Frontal cortex (tissue), 1 donor: ENCODE results near the gene NAT16. TPM values are rescaled to one million over a fixed set of nuclear protein-coding genes. Genes with fewer than 3 reads are reported as not detected.

Experiments used
- small RNA-seq: library from RNA; depleted of rRNA; stranded (forward); fragments of <200 nt; gene quantifications from one replicate; pipeline ENCODE3, GENCODE V24; 2014
- total RNA-seq: library from RNA; depleted of rRNA; stranded (reverse); fragments of >200 nt; gene quantifications from one replicate; pipeline ENCODE4 v1.2.3, GENCODE V29; 2014

Gene NAT16
- total RNA-seq, 1 donor from 2014 or later: 0.82 TPM

Small RNAs within 50 kb of the gene (small RNA-seq; reads per million reads assigned to genes)
- gene MIR4653: not detected

Other genes starting within 250 kb of the NAT16 start
- gene MUC3A, start 230.8 kb downstream of the NAT16 start, total RNA-seq: under 0.01 TPM
- 0.41 TPM for gene MUC12, start 210.7 kb downstream of the NAT16 start, total RNA-seq
- not detected for gene MUC17, start 160.2 kb downstream of the NAT16 start, total RNA-seq
- 0.82 TPM for gene TRIM56, start 94.8 kb downstream of the NAT16 start, total RNA-seq
- gene SERPINE1, start 53.2 kb downstream of the NAT16 start, total RNA-seq: under 0.01 TPM
- gene AP1S1, start 25.8 kb downstream of the NAT16 start, total RNA-seq: 139 TPM
- 7.7 TPM for gene VGF, start 14.7 kb downstream of the NAT16 start, total RNA-seq
- not detected for gene MOGAT3, start 20.7 kb upstream of the NAT16 start, total RNA-seq
- 8.2 TPM for gene PLOD3, start 37.3 kb upstream of the NAT16 start, total RNA-seq
- gene ZNHIT1, start 37.9 kb upstream of the NAT16 start, total RNA-seq: 46.1 TPM
- 2.9 TPM for gene CLDN15, start 57.5 kb upstream of the NAT16 start, total RNA-seq
- gene FIS1, start 64.8 kb upstream of the NAT16 start, total RNA-seq: 58.7 TPM
- 33.8 TPM for gene IFT22, start 141.5 kb upstream of the NAT16 start, total RNA-seq
- 14.3 TPM for gene COL26A1, start 182.6 kb upstream of the NAT16 start, total RNA-seq